ENCODE results near the gene PDE4D.

DNA sequence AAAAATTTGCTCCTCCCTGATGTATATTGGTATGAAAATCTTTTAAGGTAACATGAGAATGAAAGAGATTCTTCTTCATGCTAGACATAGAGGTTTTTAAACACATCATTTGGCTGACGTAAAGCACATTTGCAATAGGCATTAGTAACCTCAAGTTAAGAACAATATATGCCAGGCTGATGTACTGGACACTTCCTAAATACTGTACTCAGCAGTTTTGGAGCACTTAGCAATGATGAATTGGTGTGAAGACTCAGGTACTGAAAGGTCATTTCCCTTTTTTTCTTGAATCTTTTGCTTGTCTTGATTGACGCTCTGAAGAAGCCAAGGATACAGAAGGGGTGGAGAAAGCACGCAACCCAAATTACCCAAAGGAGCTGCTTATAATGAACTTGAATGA is 322.5 kb downstream of the PDE4D start:
- TF ChIP-seq, protein P1, sequence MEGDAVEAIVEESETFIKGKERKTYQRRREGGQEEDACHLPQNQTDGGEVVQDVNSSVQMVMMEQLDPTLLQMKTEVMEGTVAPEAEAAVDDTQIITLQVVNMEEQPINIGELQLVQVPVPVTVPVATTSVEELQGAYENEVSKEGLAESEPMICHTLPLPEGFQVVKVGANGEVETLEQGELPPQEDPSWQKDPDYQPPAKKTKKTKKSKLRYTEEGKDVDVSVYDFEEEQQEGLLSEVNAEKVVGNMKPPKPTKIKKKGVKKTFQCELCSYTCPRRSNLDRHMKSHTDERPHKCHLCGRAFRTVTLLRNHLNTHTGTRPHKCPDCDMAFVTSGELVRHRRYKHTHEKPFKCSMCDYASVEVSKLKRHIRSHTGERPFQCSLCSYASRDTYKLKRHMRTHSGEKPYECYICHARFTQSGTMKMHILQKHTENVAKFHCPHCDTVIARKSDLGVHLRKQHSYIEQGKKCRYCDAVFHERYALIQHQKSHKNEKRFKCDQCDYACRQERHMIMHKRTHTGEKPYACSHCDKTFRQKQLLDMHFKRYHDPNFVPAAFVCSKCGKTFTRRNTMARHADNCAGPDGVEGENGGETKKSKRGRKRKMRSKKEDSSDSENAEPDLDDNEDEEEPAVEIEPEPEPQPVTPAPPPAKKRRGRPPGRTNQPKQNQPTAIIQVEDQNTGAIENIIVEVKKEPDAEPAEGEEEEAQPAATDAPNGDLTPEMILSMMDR (IDR thresholded peaks at IDR 0.05), result no peak
- TF ChIP-seq POLR2A (IDR thresholded peaks at IDR 0.05), result no peak

Measured in tibial nerve (tissue), 3 donors.